GM19467 (cell line): Measurements from ENCODE around the gene IL1RAP.
"Not testable (repeated sequence)": the region's sequence is repeated elsewhere in the genome, so short reads cannot be mapped to it uniquely, and the experiment has no call there.

ENCODE experiments used
- ATAC-seq: cut with Tn5 transposase; IDR thresholded peaks from one replicate; pipeline ENCODE4 v1.9.1; 2021; ENCODE audit warnings: mild to moderate bottlenecking, moderate library complexity; ENCODE audit not compliant: unreplicated experiment

Gene IL1RAP

DNA sequence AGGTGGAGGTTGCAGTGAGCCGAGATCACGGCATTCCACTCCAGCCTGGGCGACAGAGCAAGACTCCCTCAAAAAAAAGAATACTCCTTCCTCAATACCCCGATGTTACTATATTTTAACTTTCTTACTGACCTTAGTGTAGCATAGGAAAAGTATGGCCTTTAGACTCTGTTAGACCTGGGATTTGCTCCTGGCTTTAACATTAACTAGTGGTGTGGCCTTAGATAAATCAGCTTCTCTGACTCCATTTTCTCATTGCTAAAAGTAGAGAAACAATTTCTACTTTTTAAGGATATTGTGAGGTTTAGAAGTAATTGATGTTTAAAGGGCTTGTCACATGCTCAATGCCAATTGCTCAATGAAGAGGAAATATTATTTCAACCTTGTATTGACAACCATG, 7.6 kb upstream of the IL1RAP start:
- no peak for ATAC-seq

- ATAC-seq: no peak
These were observed 1.2 kb upstream of the IL1RAP start for GRCh38 chr3:190512666-190513065.

GRCh38 chr3:190514413-190515153, 698 bp downstream of the IL1RAP start:
- no peak for ATAC-seq

DNA sequence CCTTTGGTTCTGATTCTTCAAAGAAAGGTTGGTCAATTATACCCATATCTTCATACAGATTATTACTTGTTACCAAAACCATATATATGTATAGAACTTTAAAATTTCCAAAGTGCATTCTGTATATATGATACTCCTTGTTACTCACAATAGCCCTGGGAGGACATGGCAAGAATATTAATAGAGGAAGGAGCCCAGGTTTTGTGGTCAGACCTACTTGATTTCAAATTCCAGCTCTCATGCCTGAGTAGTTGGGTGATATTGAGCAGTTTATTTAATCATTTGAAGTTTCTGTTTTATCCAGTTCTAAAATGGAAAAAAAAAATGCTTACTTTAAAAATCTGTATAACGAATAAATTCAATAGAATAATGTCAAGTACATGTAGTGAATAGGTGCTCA, 2.5 kb downstream of the IL1RAP start:
- no peak for ATAC-seq

- no peak for ATAC-seq
These were observed 3.8 kb downstream of the IL1RAP start for GRCh38 chr3:190517687-190518086.

DNA sequence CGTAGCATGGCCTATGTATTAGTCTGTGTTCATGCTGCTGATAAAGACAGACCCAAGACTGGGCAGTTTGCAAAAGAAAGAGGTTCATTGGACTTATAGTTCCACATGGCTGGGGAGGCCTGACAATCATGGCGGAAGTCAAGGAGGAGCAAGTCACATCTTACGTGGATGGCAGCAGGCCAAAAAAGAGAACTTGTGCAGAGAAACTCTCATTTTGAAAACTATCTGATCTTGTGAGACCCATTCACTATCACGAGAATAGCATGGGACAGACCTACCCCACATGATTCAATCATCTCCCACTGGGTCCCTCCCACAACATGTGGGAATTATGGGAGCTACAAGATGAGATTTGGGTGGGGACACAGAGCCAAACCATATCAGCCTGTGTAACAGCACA, 4.6 kb downstream of the IL1RAP start:
- ATAC-seq: not testable (repeated sequence)

- no peak for ATAC-seq
These were observed 6.0 kb downstream of the IL1RAP start for GRCh38 chr3:190519886-190520285.

- no peak for ATAC-seq
These were observed 8.1 kb downstream of the IL1RAP start for GRCh38 chr3:190521998-190522397.

- ATAC-seq: no peak
These were observed 8.8 kb downstream of the IL1RAP start for GRCh38 chr3:190522621-190523222.

DNA sequence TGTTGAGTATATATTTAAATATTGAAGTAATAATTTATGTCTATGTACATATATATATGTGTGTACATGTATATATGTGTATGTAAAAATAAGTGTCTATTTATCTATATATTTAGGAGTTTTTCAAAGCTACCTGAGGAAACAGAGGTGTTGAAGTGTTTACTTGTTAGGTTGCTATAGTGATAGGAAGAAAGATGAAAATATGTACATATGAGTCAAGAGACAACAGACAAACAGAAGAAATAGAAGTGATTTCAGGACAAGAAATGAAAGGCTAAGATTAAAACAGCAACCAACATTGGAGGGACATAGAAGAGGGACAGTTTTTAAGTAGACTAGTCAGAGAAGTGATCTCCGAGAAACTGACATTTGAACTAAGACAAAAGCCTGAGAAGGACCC, 11.1 kb downstream of the IL1RAP start:
- ATAC-seq: no peak

- ATAC-seq: no peak
These were observed 11.7 kb downstream of the IL1RAP start for GRCh38 chr3:190525634-190526033.

- no peak for ATAC-seq
These were observed 13.2 kb downstream of the IL1RAP start for GRCh38 chr3:190526787-190527762.

DNA sequence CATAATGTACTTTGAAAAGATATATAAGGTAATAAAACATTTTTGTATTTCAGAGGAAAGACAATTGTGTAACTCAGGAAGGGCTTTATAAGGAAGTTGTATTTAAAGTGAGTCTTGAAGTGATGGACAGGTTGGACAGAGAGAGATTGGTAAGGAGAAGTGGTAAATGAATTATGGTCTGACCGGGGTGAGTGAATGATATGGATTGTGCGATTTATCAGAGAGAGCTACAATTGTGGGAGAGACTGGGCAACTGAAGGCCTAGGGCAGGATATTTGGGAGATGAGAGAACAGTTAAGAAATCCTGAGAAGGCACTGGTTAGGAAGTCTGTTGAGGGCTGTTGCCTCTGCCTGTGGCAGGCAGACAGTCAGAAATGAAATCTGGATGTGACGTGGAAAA, 14.8 kb downstream of the IL1RAP start:
- no peak for ATAC-seq

GRCh38 chr3:190531406-190531805, 17.5 kb downstream of the IL1RAP start:
- ATAC-seq: no peak

DNA sequence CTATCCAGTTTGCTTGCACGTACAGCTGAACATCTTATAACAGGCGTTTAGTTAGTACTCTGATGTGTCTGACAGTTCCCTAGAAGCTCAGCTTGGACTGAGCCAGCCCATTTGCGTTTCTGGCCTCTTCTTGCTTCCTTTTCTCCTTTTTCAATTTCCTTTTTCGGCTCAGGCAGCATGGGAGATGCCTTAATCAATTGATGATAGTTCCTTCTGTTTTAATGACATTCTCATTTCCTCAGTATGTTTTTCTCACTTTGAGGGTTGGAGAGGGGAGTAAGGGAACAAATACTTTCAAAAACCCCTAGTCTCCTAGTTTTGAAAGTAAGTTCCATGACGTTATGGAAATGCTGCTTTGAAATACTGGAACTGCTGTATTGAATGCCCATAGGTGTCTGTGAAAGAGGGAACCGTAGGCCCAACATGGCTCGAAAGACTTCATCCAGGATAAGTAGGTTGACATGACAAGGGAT, 18.9 kb downstream of the IL1RAP start:
- ATAC-seq: no peak

GRCh38 chr3:190533511-190534281, 19.8 kb downstream of the IL1RAP start:
- ATAC-seq: no peak

DNA sequence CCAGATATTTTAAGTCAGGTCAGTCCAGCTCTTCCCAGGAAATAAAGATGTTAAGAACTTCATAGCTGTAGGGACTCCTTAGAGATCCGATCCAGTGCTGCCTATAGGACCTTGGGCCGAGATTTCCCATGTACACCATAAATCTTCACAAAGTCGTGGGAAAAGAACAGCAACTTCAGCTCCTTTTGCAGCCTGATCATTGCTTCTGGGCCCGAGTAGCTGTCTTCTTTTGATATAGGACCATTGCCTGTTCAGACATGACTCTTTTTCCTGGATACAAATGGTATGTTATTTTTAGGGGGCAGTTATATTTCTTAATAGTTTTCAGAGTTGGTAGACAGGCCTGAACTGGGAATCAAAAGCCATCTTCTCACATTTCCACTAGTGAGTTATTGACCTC, 20.5 kb downstream of the IL1RAP start:
- no peak for ATAC-seq

GRCh38 chr3:190534986-190535385, 21.1 kb downstream of the IL1RAP start:
- no peak for ATAC-seq

- ATAC-seq: no peak
These were observed 23.3 kb downstream of the IL1RAP start for GRCh38 chr3:190537146-190537545.

DNA sequence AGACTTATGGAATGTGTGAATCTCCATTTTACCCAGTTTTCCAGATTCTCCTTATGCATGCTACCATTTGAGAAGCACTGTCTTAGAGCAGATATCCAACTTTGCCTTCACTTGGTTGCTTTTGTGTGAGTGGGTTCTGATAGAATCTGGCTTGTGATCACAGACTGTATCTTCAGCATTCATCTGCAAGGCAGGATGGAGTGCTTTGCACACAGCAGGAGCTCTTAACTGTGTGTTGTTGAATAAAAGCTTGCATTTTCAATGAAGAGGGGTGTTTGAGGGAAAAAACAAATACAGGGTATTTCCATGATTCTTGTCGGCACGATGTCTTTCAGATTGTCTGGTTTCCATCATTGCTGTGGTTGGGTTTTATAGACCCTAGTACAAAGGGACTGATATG, 24.4 kb downstream of the IL1RAP start:
- ATAC-seq: no peak

- ATAC-seq: no peak
These were observed 25.6 kb downstream of the IL1RAP start for GRCh38 chr3:190539526-190539925.
